Upper lobe of right lung (tissue), 1 donor: ENCODE measurements around the gene PSMD11. TPM values are rescaled to one million over a fixed set of nuclear protein-coding genes. Genes with fewer than 3 reads are reported as not detected.

Experiments used
- ATAC-seq: fragments of 200-7000 bp; cut with Tn5 transposase; one replicate; pipeline ENCODE4 v1.9.1; 2020; ENCODE audit warnings: mild to moderate bottlenecking, moderate library complexity
- DNase-seq: peaks from one replicate; pipeline ENCODE4 v3.0.0-alpha.2; 2020
- H3K27ac ChIP-seq: fragments of 200-600 bp; one replicate; pipeline ENCODE4 v1.8.0; 2022
- H3K27me3 ChIP-seq: fragments of 200-600 bp; one replicate; pipeline ENCODE4 v1.8.0; 2022; ENCODE audit warnings: mild to moderate bottlenecking
- H3K36me3 ChIP-seq: fragments of 200-600 bp; one replicate; pipeline ENCODE4 v1.8.0; 2022
- H3K4me1 ChIP-seq: fragments of 200-600 bp; one replicate; pipeline ENCODE4 v1.8.0; 2022
- H3K4me3 ChIP-seq: fragments of 200-600 bp; one replicate; pipeline ENCODE4 v1.8.0; 2022; ENCODE audit warnings: mild to moderate bottlenecking
- H3K9me3 ChIP-seq: fragments of 200-600 bp; one replicate; pipeline ENCODE4 v1.8.0; 2022
- intact Hi-C: fragments of 100-400 bp; cut with DNase I; formaldehyde crosslinking; loops from one replicate; pipeline ENCODE4 v1.11.0; 2022
- total RNA-seq: library from RNA; stranded (reverse); fragmentation: NEBNext Ultra II Directional; extraction: Animal tissue kit (Norgen Biotek cat#: 25700); gene quantifications from one replicate; pipeline ENCODE4 v1.2.1, GENCODE V29; 2021
- TF ChIP-seq, protein P1 (sequence below): fragments of 200-600 bp; IDR thresholded peaks from one replicate; pipeline ENCODE4 v1.8.0; 2022; ENCODE audit warnings: antibody characterized with exemption
- donor health status: DM: no; HTN: yes; CAD: no; lungs with severe emphysema.

The PSMD11 gene
- total RNA-seq, 1 donor from 2014 or later, result 62.8 TPM

DNA sequence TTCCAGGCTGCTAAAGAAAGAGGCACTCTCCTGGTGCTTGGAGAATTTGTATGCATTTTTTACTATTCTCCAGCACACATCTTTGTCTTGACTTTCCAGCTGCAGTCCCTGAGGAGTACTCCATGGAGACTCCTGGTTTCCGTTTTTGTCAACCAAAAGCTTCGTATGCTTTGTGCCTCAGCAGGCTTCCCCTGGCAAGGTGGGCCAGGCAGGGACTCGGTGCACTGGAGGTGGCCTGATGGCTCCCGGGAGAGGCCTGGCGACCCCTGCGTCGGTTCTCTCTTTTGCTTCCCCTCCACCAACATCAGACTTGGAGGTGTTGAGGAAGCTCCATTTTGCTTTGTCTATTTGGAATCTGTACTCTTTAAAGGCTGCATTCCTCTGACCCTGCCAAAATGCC, 66.2 kb downstream of the PSMD11 start:
- no peak overlapping the region for H3K4me3 ChIP-seq
- ATAC-seq, result no peak
- no peaks in the 10 kb centered on the region for H3K27me3 ChIP-seq
- intact Hi-C loops, result no loop called here
- DNase-seq, result no peak
- no peaks in the 10 kb centered on the region for H3K9me3 ChIP-seq
- H3K36me3 ChIP-seq, result no peaks in the 10 kb centered on the region
- TF ChIP-seq, protein P1, sequence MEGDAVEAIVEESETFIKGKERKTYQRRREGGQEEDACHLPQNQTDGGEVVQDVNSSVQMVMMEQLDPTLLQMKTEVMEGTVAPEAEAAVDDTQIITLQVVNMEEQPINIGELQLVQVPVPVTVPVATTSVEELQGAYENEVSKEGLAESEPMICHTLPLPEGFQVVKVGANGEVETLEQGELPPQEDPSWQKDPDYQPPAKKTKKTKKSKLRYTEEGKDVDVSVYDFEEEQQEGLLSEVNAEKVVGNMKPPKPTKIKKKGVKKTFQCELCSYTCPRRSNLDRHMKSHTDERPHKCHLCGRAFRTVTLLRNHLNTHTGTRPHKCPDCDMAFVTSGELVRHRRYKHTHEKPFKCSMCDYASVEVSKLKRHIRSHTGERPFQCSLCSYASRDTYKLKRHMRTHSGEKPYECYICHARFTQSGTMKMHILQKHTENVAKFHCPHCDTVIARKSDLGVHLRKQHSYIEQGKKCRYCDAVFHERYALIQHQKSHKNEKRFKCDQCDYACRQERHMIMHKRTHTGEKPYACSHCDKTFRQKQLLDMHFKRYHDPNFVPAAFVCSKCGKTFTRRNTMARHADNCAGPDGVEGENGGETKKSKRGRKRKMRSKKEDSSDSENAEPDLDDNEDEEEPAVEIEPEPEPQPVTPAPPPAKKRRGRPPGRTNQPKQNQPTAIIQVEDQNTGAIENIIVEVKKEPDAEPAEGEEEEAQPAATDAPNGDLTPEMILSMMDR, result no peak
- no peak overlapping the region for H3K27ac ChIP-seq
- H3K4me1 ChIP-seq, result no peaks in the 10 kb centered on the region

DNA sequence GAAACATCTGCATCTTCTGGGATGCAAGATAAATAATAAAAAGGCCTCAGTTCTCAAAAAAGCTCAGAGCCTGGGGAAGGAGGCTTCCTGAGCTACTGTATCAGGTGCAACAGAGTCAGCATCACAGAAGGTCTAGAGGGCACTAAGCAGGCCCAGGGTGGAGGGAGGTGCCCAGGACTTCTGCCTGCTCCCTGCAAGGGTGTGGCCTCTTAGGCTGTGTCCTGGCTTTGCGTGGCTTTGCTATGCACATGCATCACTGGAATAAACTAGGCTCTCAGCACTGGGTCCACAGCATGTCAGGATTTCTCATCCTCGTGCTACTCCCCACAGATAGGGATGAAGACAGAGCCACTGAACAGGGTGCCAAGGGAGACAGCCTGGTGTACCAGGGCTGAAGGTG, 68.0 kb downstream of the PSMD11 start:
- TF ChIP-seq, protein P1, result no peak
- ATAC-seq (peak; percentile 22), DNase-seq (no peak)
- H3K4me3 ChIP-seq, result no peak overlapping the region
- H3K4me1 ChIP-seq, result no peaks in the 10 kb centered on the region
- H3K9me3 ChIP-seq, result no peaks in the 10 kb centered on the region
- H3K36me3 ChIP-seq, result no peaks in the 10 kb centered on the region
- intact Hi-C loops, result no loop called here
- no peaks in the 10 kb centered on the region for H3K27me3 ChIP-seq
- no peak overlapping the region for H3K27ac ChIP-seq

DNA sequence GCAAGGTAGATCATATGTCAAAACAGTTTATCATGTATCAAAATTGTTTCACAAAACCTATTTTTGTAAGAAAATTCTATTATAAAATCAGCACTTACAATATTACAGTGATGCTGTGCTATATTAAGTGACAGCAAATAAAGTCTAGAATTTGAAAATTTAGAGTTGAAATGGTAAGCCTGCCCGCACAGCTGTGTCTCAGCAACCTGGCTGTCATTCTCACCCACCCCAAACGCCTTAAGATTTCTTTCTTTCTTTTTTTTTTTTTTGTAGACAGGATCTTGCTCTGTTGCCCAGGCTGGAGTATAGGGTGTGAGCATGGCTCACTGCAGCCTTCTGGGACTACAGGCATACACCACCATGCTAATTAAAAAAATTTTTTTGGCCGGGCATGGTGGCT, 69.3 kb downstream of the PSMD11 start:
- DNase-seq (no peak), ATAC-seq (no peak)
- Histone ChIP-seq H3K9me3 (no peaks in the 10 kb centered on the region), H3K27me3 (no peaks in the 10 kb centered on the region), H3K4me3 (no peak overlapping the region), H3K36me3 (no peaks in the 10 kb centered on the region), H3K27ac (no peak overlapping the region), H3K4me1 (no peaks in the 10 kb centered on the region)
- TF ChIP-seq, protein P1, result no peak
- intact Hi-C loops, result no loop called here

DNA sequence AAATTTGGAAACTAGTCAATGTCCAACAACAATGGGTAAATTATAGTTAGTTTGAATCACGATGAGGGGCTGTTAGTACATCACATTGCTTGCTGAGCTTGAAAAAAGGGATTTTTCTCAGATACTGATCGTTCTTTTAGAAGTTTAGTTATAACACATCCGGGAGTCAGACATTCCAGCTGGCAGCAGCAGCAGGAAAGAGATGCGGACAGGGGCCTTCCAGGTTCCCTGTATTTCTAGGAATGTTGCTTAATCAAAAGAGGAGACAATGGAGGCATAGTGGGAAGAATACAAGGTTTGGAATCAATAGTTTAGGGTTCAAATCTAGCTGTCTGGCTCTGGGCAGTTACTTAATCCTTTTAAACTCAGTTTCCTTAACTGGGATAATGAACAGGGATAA, 70.3 kb downstream of the PSMD11 start:
- H3K27me3 ChIP-seq, result no peaks in the 10 kb centered on the region
- intact Hi-C loops, result no loop called here
- peaks cover 7% of the 10 kb centered on the region for H3K4me1 ChIP-seq
- H3K9me3 ChIP-seq, result no peaks in the 10 kb centered on the region
- TF ChIP-seq, protein P1, result no peak
- no peak overlapping the region for H3K27ac ChIP-seq
- H3K4me3 ChIP-seq, result no peak overlapping the region
- DNase-seq, result no peak
- no peaks in the 10 kb centered on the region for H3K36me3 ChIP-seq
- no peak for ATAC-seq

DNA sequence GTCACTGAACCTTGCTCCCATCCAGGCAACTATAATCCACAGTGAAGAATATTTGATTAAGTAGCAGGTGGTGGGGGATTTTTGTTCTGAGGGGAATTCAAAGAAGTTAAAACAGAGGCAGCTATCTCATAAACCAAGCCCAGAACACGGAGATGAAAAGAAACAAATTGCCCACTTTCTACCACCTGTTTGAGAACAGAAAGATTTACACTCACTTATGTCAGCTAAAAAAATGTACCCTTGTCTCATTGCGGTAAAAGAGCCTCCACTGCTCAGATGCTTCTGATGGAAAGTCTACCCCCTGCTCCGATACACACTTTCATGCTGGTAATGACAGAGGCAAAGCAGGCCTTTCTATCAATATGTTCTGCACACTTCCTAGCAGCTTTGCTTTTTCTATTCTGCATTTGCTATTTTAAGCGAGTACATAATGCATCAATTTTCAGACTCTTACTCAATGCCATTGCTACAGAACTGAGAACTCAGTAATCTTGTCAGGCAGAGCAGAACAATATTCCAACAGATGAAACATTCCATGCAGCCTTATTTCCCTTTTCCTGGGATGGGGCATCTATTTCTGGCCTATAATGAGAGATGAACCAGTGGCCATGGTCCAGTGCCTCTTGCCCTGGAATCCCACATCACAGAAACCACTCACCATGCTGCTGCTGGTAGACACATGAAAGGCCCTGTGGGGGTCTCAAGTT, 71.5 kb downstream of the PSMD11 start:
- TF ChIP-seq, protein P1, result no peak
- H3K9me3 ChIP-seq, result no peaks in the 10 kb centered on the region
- H3K4me3 ChIP-seq, result no peak overlapping the region
- no peaks in the 10 kb centered on the region for H3K27me3 ChIP-seq
- intact Hi-C loops, result no loop called here
- no peak overlapping the region for H3K27ac ChIP-seq
- peaks cover 17% of the 10 kb centered on the region for H3K4me1 ChIP-seq
- H3K36me3 ChIP-seq, result no peaks in the 10 kb centered on the region
- DNase-seq (no peak), ATAC-seq (no peak)

DNA sequence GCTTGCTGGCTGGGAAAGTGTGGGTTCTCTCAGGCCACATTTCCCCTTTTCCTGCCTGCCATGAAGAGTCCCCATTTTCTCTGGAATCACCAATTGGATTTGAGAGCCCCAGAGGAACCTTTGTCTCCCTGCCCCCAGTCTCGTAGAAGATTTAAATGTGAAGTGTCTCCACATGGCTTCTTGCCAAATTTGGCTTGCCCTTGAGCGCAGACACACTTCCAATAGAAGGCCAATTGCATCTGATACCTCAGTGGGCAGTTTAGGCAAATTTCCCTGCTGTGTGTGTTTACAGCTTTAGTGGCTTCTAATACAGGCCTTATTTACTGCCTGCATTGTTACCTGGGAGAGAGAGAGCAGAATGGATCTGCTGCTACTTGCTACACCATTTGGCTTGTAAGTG, 72.1 kb downstream of the PSMD11 start:
- no peak for DNase-seq
- Histone ChIP-seq H3K4me1 (peaks cover 18% of the 10 kb centered on the region), H3K4me3 (no peak overlapping the region), H3K36me3 (no peaks in the 10 kb centered on the region), H3K27ac (no peak overlapping the region), H3K9me3 (no peaks in the 10 kb centered on the region), H3K27me3 (no peaks in the 10 kb centered on the region)
- TF ChIP-seq, protein P1, result no peak
- intact Hi-C loops, result no loop called here
- no peak for ATAC-seq
